K562 (cell line): ENCODE measurements around the gene RRAGD. TPM values are rescaled to one million over a fixed set of nuclear protein-coding genes. Genes with fewer than 3 reads are reported as not detected.

Experiments used
- ZBTB40 ChIP-seq, 2 experiments: fragments of 450-650 bp in 1 of 2; sonication (generic) in 1 of 2; formaldehyde crosslinking in 1 of 2; IDR thresholded peaks; 2 replicates each; pipeline versions ENCODE4 v1.7.1 to v1.9.0; 2016 to 2022; ENCODE audit warnings: inconsistent platforms in 1 of 2, mild to moderate bottlenecking in 1 of 2, missing genetic modification reagents in 1 of 2
- ZZZ3 ChIP-seq: fragments of 450-650 bp; IDR thresholded peaks from 2 replicates; pipeline ENCODE4 v1.6.1; 2016; ENCODE audit warnings: antibody characterized with exemption, mild to moderate bottlenecking, moderate library complexity
- polyA plus RNA-seq, 8 experiments: library from polyadenylated mRNA; depleted of rRNA in 4 of 8; stranded (reverse) in 5 of 8; unstranded in 3 of 8; fragments of >200 nt; fragmentation: Nextera tagmentation in 2 of 8; fragmentation: Illumina TruSeq in 1 of 8; extraction: Ambion mirVana in 2 of 8; extraction: Trizol in 1 of 8; gene quantifications; 2 replicates each; pipeline versions ENCODE4 v1.2.1 to v1.2.3, GENCODE V29; 2011 to 2014; ENCODE audit warnings: inconsistent platforms in 1 of 8, missing spikeins in 1 of 8
- total RNA-seq, 7 experiments: library from RNA; depleted of rRNA in 6 of 7; stranded (reverse); fragments of >200 nt in 6 of 7; fragmentation: Illumina TruSeq in 2 of 7; extraction: Trizol in 2 of 7; gene quantifications; 2 replicates each; pipeline versions ENCODE4 v1.2.1 to v1.2.3, GENCODE V29; 2011 to 2021; ENCODE audit warnings: low replicate concordance in 1 of 7

Gene RRAGD
- total and polyA plus RNA-seq, 9 of the 15 experiments (the other 6 are each of a cell fraction or from before 2014, with no cell fraction given): 0.03 to 0.07 (median 0.04) TPM; not detected in 6

DNA sequence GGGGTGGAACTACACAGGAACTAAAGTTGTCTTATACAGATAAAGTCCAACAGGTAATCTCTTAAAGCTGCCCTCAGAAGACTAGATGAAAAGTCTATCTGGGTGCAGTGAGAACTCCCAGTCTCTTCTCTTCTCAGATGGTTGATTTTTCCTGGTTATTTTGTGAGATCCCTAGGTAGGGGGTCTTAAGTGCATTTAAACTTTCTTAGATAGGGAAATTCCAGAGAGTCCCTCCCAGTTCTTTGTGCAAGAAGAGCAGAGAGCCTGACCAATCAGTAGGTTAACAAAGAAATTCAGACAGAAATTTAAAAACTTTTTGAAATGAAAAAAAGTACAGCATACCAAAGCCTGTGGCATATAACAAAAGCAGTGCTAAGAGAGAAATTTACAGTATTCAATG is 95.0 kb downstream of the RRAGD start (continued):
- TF ChIP-seq ZBTB40 (IDR thresholded peaks at IDR 0.05): no peak
- no peak for TF ChIP-seq ZBTB40 (CRISPR knock-in tag; IDR thresholded peaks at IDR 0.05)
- TF ChIP-seq ZZZ3: no peak
